Neural cell (in vitro differentiated cells): ENCODE results near the gene CTSK. TPM values are rescaled to one million over a fixed set of nuclear protein-coding genes. Genes with fewer than 3 reads are reported as not detected.

Experiments used
- H2AFZ ChIP-seq: fragments of 200-600, 300-800 bp; sonication (generic), shearing (Covaris generic); 2 replicates; pipeline ENCODE4 v1.6.0; 2014; ENCODE audit warnings: low read depth, mild to moderate bottlenecking, antibody characterized with exemption, low read length, moderate library complexity
- H3F3A ChIP-seq: fragments of 200-600 bp; shearing (Covaris generic); 2 replicates; pipeline ENCODE4 v1.6.1; 2016; ENCODE audit warnings: mild to moderate bottlenecking, moderate library complexity, mixed read lengths, antibody characterized with exemption, low read length; ENCODE audit not compliant: insufficient read depth, poor library complexity, severe bottlenecking
- H3K27ac ChIP-seq: fragments of 200-600, 300-800 bp; sonication (generic), shearing (Covaris generic); 2 replicates; pipeline ENCODE4 v1.5.1; 2014; ENCODE audit warnings: mild to moderate bottlenecking, low read length, moderate library complexity
- H3K27me3 ChIP-seq: fragments of 300-800, 200-600 bp; sonication (generic), shearing (Covaris generic); 2 replicates; pipeline ENCODE4 v1.6.0; 2014; ENCODE audit warnings: mild to moderate bottlenecking, low read depth, low read length, moderate library complexity; ENCODE audit not compliant: insufficient read depth
- H3K36me3 ChIP-seq: fragments of 300-800, 200-600 bp; sonication (generic), shearing (Covaris generic); 2 replicates; pipeline ENCODE4 v1.5.1; 2014; ENCODE audit warnings: mild to moderate bottlenecking, antibody characterized with exemption, low read length, moderate library complexity; ENCODE audit not compliant: insufficient read depth
- H3K4me2 ChIP-seq: fragments of 300-800, 200-600 bp; sonication (generic), shearing (Covaris generic); 2 replicates; pipeline ENCODE4 v1.6.0; 2014; ENCODE audit warnings: mild to moderate bottlenecking, low read length
- H3K4me3 ChIP-seq: fragments of 300-800, 200-600 bp; sonication (generic), shearing (Covaris generic); 2 replicates; pipeline ENCODE4 v1.5.1; 2014; ENCODE audit warnings: mild to moderate bottlenecking, low read length, moderate library complexity
- H3K79me2 ChIP-seq: fragments of 200-600 bp; shearing (Covaris generic); replicated peaks from 2 replicates; pipeline ENCODE4 v1.6.0; 2014; ENCODE audit warnings: mild to moderate bottlenecking, low read length, moderate library complexity; ENCODE audit not compliant: insufficient read depth
- H3K9ac ChIP-seq: fragments of 300-800, 200-600 bp; sonication (generic), shearing (Covaris generic); 2 replicates; pipeline ENCODE4 v1.6.1; 2016; ENCODE audit warnings: mild to moderate bottlenecking, low read length, mixed read lengths
- H3K9me2 ChIP-seq: fragments of 200-600 bp; shearing (Covaris generic); 2 replicates; pipeline ENCODE4 v1.6.1; 2016; ENCODE audit warnings: mild to moderate bottlenecking, low read length, mixed read lengths; ENCODE audit not compliant: insufficient read depth
- H3K9me3 ChIP-seq: fragments of 200-600, 300-800 bp; sonication (generic), shearing (Covaris generic); 2 replicates; pipeline ENCODE4 v1.6.1; 2016; ENCODE audit warnings: mild to moderate bottlenecking, mixed run types, low read length, moderate library complexity, mixed read lengths
- H4K20me1 ChIP-seq: fragments of 200-600 bp; shearing (Covaris generic); 2 replicates; pipeline ENCODE4 v1.6.1; 2016; ENCODE audit warnings: mild to moderate bottlenecking, mixed run types; ENCODE audit not compliant: insufficient read depth
- EZH2 ChIP-seq: fragments of 200-600, 300-800 bp; shearing (Covaris generic), sonication (generic); IDR thresholded peaks from 2 replicates; pipeline ENCODE4 v1.6.1; 2014; ENCODE audit warnings: antibody characterized with exemption, low read length, borderline replicate concordance, mild to moderate bottlenecking; ENCODE audit not compliant: insufficient read depth, poor library complexity, severe bottlenecking
- MXI1 ChIP-seq: fragments of 450-650 bp; conservative IDR thresholded peaks from 2 replicates; pipeline ENCODE4 v1.6.1; 2014; ENCODE audit warnings: antibody characterized with exemption, mild to moderate bottlenecking; ENCODE audit not compliant: poor library complexity, severe bottlenecking
- POLR2AphosphoS5 ChIP-seq: IDR thresholded peaks from 2 replicates; pipeline ENCODE4 v1.6.1; 2012
- RAD21 ChIP-seq: fragments of 450-650 bp; conservative IDR thresholded peaks from 2 replicates; pipeline ENCODE4 v1.6.1; 2014; ENCODE audit warnings: antibody characterized with exemption, mild to moderate bottlenecking, moderate library complexity
- TAF1 ChIP-seq: IDR thresholded peaks from 2 replicates; pipeline ENCODE4 v1.6.1; 2012; ENCODE audit warnings: low read depth
- polyA plus RNA-seq: library from polyadenylated mRNA; depleted of rRNA; stranded (reverse); fragments of >200 nt; gene quantifications from 2 replicates; pipeline ENCODE4 v1.2.3, GENCODE V29; 2014
- TF ChIP-seq, protein P1 (sequence below): fragments of 450-650 bp; IDR thresholded peaks from 2 replicates; pipeline ENCODE4 v1.5.1; 2014; ENCODE audit warnings: antibody characterized with exemption, mild to moderate bottlenecking, moderate library complexity; ENCODE audit not compliant: poor library complexity, severe bottlenecking
- TF ChIP-seq, protein P2 (sequence below): IDR thresholded peaks from 2 replicates; pipeline ENCODE4 v1.6.1; 2012; ENCODE audit warnings: borderline replicate concordance

Gene CTSK
- polyA plus RNA-seq, 1 donor from 2014 or later: 8.0 TPM

DNA sequence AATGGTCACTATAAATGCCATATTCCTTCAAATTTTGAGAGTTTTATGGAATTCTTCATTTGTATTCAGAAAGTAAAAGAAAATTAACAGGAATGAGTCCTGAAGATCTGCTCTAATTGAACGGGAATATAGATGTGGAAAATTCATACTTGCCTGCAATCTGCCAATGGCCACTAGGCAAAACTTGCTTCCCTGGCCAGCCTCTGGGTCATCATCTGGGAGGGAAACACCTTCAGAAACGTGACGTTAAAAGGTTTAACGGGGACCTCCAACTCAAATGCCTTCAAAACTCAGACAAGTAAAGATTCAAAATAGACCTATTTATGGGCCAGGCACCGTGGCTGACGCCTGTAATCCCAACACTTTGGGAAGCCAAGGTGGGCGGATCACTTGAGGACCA, 21.7 kb upstream of the CTSK start:
- no peaks in the 10 kb centered on the region for H4K20me1 ChIP-seq
- no peak overlapping the region for H3K9ac ChIP-seq
- TF ChIP-seq, protein P1, sequence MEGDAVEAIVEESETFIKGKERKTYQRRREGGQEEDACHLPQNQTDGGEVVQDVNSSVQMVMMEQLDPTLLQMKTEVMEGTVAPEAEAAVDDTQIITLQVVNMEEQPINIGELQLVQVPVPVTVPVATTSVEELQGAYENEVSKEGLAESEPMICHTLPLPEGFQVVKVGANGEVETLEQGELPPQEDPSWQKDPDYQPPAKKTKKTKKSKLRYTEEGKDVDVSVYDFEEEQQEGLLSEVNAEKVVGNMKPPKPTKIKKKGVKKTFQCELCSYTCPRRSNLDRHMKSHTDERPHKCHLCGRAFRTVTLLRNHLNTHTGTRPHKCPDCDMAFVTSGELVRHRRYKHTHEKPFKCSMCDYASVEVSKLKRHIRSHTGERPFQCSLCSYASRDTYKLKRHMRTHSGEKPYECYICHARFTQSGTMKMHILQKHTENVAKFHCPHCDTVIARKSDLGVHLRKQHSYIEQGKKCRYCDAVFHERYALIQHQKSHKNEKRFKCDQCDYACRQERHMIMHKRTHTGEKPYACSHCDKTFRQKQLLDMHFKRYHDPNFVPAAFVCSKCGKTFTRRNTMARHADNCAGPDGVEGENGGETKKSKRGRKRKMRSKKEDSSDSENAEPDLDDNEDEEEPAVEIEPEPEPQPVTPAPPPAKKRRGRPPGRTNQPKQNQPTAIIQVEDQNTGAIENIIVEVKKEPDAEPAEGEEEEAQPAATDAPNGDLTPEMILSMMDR: peak; percentile 19
- no peak for TF ChIP-seq POLR2AphosphoS5
- H3K9me3 ChIP-seq: no peaks in the 10 kb centered on the region
- H3K4me3 ChIP-seq: no peak overlapping the region
- no peaks in the 10 kb centered on the region for H3F3A ChIP-seq
- peaks cover 16% of the 10 kb centered on the region for H3K36me3 ChIP-seq
- no peaks in the 10 kb centered on the region for H3K79me2 ChIP-seq
- H3K27me3 ChIP-seq: no peaks in the 10 kb centered on the region
- H3K9me2 ChIP-seq: no peaks in the 10 kb centered on the region
- no peak overlapping the region for H2AFZ ChIP-seq
- H3K4me2 ChIP-seq: no peak overlapping the region
- H3K27ac ChIP-seq: no peak overlapping the region

DNA sequence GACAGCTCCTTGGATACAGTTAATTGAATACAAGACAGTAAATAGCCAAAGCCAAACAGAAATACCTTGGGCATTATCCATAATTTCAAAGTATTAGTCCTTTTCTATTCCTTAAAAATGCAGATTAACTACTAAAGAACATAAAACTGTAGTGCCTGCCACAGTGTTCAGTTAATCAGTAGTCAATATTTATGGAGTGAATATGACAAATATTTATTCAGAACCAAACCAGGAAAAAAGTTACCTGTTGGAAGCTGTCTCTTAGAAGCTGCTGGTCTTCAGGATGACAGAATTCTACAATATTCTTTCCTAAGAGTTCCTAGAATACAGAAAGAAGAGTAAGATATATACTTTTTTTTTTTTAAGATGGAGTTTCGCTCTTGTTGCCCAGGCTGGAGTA, 18.2 kb upstream of the CTSK start:
- TF ChIP-seq RAD21 (no peak), EZH2 (no peak), MXI1 (no peak), TAF1 (no peak), POLR2AphosphoS5 (no peak)
- TF ChIP-seq, protein P1: no peak
- TF ChIP-seq, protein P2, sequence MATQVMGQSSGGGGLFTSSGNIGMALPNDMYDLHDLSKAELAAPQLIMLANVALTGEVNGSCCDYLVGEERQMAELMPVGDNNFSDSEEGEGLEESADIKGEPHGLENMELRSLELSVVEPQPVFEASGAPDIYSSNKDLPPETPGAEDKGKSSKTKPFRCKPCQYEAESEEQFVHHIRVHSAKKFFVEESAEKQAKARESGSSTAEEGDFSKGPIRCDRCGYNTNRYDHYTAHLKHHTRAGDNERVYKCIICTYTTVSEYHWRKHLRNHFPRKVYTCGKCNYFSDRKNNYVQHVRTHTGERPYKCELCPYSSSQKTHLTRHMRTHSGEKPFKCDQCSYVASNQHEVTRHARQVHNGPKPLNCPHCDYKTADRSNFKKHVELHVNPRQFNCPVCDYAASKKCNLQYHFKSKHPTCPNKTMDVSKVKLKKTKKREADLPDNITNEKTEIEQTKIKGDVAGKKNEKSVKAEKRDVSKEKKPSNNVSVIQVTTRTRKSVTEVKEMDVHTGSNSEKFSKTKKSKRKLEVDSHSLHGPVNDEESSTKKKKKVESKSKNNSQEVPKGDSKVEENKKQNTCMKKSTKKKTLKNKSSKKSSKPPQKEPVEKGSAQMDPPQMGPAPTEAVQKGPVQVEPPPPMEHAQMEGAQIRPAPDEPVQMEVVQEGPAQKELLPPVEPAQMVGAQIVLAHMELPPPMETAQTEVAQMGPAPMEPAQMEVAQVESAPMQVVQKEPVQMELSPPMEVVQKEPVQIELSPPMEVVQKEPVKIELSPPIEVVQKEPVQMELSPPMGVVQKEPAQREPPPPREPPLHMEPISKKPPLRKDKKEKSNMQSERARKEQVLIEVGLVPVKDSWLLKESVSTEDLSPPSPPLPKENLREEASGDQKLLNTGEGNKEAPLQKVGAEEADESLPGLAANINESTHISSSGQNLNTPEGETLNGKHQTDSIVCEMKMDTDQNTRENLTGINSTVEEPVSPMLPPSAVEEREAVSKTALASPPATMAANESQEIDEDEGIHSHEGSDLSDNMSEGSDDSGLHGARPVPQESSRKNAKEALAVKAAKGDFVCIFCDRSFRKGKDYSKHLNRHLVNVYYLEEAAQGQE: no peak
- Histone ChIP-seq H3K4me2 (no peak overlapping the region), H3K9me2 (no peaks in the 10 kb centered on the region), H3K27ac (no peak overlapping the region), H3F3A (no peaks in the 10 kb centered on the region), H3K27me3 (no peaks in the 10 kb centered on the region), H3K4me3 (no peak overlapping the region), H2AFZ (no peak overlapping the region), H3K79me2 (no peaks in the 10 kb centered on the region), H3K9ac (no peak overlapping the region), H4K20me1 (no peaks in the 10 kb centered on the region), H3K36me3 (peaks cover 12% of the 10 kb centered on the region), H3K9me3 (no peaks in the 10 kb centered on the region)
